Astrocyte of the spinal cord (primary cell): ENCODE data around the gene CDK4.

Experiments
- DNase-seq: peaks from one replicate; pipeline ENCODE4 v3.0.0; 2011; ENCODE audit warnings: low read depth, low spot score
- H3K4me3 ChIP-seq: 2 replicates; pipeline ENCODE4 v1.5.1; 2011; ENCODE audit warnings: low read depth, mild to moderate bottlenecking, low read length, moderate library complexity
- in situ Hi-C: cut with HindIII; loops from 2 replicates; pipeline ENCODE4 v1.10.0; 2017; ENCODE audit warnings: low sequenced_read_pairs
- TF ChIP-seq, protein P1 (sequence below): IDR thresholded peaks from 2 replicates; pipeline ENCODE4 v1.5.1; 2012; ENCODE audit warnings: low read depth, mild to moderate bottlenecking, low read length, inconsistent platforms

CDK4 gene

DNA sequence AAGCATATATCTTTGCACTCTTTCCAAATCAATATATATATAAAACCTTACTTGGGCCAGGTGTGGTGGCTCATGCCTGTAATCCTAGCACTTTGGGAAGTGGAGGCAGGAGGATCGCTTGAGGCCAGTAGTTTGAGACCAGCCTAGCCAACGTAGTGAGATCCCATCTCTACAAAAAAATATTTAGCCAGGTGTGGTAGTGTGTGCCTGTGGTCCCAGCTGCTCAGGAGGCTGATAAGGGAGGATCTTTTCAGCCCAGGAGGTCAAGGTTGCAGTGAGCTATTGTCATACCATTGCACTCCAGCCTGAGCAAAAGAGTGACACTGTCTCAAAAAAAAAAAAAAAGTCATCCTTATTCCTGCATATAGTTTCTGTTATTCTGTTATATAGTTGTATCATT lies 43.8 kb downstream of the CDK4 start:
- TF ChIP-seq, protein P1, sequence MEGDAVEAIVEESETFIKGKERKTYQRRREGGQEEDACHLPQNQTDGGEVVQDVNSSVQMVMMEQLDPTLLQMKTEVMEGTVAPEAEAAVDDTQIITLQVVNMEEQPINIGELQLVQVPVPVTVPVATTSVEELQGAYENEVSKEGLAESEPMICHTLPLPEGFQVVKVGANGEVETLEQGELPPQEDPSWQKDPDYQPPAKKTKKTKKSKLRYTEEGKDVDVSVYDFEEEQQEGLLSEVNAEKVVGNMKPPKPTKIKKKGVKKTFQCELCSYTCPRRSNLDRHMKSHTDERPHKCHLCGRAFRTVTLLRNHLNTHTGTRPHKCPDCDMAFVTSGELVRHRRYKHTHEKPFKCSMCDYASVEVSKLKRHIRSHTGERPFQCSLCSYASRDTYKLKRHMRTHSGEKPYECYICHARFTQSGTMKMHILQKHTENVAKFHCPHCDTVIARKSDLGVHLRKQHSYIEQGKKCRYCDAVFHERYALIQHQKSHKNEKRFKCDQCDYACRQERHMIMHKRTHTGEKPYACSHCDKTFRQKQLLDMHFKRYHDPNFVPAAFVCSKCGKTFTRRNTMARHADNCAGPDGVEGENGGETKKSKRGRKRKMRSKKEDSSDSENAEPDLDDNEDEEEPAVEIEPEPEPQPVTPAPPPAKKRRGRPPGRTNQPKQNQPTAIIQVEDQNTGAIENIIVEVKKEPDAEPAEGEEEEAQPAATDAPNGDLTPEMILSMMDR, result no peak
- no peak for DNase-seq
- H3K4me3 ChIP-seq, result no peak overlapping the region
- in situ Hi-C loops, result no loop called here

DNA sequence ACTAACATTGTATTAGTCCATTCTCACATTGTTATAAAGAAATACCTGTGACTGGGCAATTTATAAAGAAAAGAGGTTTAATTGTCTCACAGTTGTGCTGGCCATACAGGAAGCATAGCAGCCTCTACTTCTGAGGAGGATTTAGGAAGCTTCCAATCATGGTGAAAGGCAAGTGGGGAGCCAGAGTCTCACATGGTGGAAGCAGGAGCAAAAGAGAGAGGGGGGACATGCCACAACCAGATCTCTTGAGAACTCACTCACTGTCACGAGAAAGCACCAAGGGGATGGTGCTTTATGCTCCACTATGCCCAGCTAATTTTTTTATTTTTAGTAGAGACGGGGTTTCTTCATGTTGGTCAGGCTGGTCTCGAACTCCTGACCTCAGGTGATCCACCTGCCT lies 44.9 kb downstream of the CDK4 start:
- TF ChIP-seq, protein P1, result no peak
- no peak overlapping the region for H3K4me3 ChIP-seq
- no peak for DNase-seq
- in situ Hi-C loops, result no loop called here

DNA sequence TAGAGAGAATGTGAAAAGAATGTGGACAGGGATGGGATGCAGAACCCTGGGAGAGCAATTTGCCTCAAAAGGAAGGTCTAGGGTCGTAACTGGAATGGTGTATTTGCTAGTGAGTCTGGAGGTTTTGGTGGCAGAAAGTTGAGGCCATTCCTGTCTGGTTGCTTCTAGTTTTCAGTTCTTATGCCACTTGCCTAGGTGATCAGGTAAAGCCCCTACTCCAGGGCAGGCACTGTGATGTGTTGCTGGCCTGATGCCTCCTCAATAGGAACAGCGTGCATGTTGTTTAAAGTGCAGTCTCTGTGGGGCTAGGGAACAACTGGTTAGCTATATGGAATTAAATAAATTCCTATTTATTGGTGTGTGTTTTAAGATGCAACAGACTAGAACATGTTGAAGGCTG lies 51.8 kb downstream of the CDK4 start:
- TF ChIP-seq, protein P1, result no peak
- H3K4me3 ChIP-seq, result no peak overlapping the region
- no peak for DNase-seq
- in situ Hi-C loops, result no loop called here

DNA sequence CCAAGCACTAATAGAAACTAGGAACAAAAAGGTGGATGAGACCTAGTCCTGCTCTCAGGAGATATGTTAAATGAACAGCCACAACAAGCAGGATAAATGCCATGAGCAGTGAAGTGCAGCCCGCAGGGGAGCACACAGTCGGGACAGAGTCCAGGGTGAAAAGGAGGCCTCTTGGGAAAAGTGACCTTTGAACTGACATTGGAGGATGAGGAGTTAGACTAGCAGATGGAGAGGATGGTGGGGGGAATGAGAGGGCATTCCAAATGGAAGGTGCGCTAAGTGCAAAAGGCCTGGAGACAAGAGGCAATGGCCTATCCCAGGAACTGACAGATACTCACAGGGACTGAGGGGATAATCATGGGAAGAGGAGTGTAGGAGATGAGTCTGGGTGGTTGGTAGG lies 53.7 kb downstream of the CDK4 start:
- in situ Hi-C loops, result no loop called here
- DNase-seq, result no peak
- TF ChIP-seq, protein P1, result no peak
- H3K4me3 ChIP-seq, result no peak overlapping the region
